Psoas muscle (tissue), 8 donors: ENCODE results near the gene FAAH. TPM values are rescaled to one million over a fixed set of nuclear protein-coding genes. Genes with fewer than 3 reads are reported as not detected.
A peak's percentile ranks its signal among the peaks of the same experiment; 100 is the strongest.

ENCODE experiments used
- ATAC-seq, 4 donors: fragments of 200-7000 bp; cut with Tn5 transposase; one replicate each; pipeline ENCODE4 v1.9.1; 2020; ENCODE audit warnings: moderate library complexity in 3 of 4, mild to moderate bottlenecking in 2 of 4
- DNase-seq, 2 donors: peaks; one replicate each; pipeline ENCODE4 v3.0.0-alpha.2; 2020
- H3K27ac ChIP-seq: fragments of 200-600 bp; one replicate; pipeline ENCODE4 v1.8.0; 2022
- H3K27me3 ChIP-seq, 3 donors: fragments of 200-600 bp in 1 of 3; one replicate each; pipeline versions ENCODE4 v1.6.1 to v1.8.0; 2013 to 2022; ENCODE audit warnings: low read length in 2 of 3, mild to moderate bottlenecking in 2 of 3, moderate library complexity in 1 of 3; ENCODE audit not compliant: insufficient read depth in 3 of 3
- H3K36me3 ChIP-seq, 2 donors: fragments of 200-600 bp in 1 of 2; one replicate each; pipeline versions ENCODE4 v1.6.1 to v1.8.0; 2013 to 2022; ENCODE audit warnings: low read depth in 1 of 2, mild to moderate bottlenecking in 1 of 2, moderate library complexity in 1 of 2; ENCODE audit not compliant: insufficient read depth in 1 of 2
- H3K4me1 ChIP-seq: fragments of 200-600 bp; one replicate; pipeline ENCODE4 v1.8.0; 2022
- H3K4me3 ChIP-seq: fragments of 200-600 bp; one replicate; pipeline ENCODE4 v1.8.0; 2022; ENCODE audit warnings: mild to moderate bottlenecking
- H3K9me3 ChIP-seq: fragments of 200-600 bp; one replicate; pipeline ENCODE4 v1.8.0; 2022
- WGBS, 3 donors: extraction: QIAGEN DNeasy Blood & Tissue Kit; methylation state at CpG; one replicate each; pipeline versions ENCODE4 v1.1.6 to v1.1.7; 2013; 5-methylcytosine and 5-hydroxymethylcytosine counted together
- intact Hi-C, 2 donors: fragments of 100-400 bp; cut with DNase I; formaldehyde crosslinking; loops; one replicate each; pipeline versions ENCODE4 v1.11.0 to v1.14.2; 2022
- polyA plus RNA-seq, 3 donors: library from polyadenylated mRNA; stranded (reverse); fragments of 200-250 nt; gene quantifications; one replicate each; pipeline ENCODE4 v1.2.3, GENCODE V29; 2013
- total RNA-seq, 4 donors: library from RNA; stranded (reverse); fragmentation: NEBNext Ultra II Directional in 2 of 4; extraction: Animal tissue kit (Norgen Biotek cat#: 25700) in 2 of 4; gene quantifications; one replicate each; pipeline versions ENCODE4 v1.2.1 to v1.2.4, GENCODE V29; 2021 to 2023
- TF ChIP-seq, protein P1 (sequence below): fragments of 200-600 bp; IDR thresholded peaks from one replicate; pipeline ENCODE4 v1.8.0; 2022; ENCODE audit warnings: antibody characterized with exemption
- donor health status: healthy with polysubstance abuse.
- donor health status: DM: no; HTN: no; CAD: no; lungs with moderate emphysema.
- donor health status: Bipolar disorder and iron deficiency.
- donor health status: healthy.
- donor health status: DM: yes; HTN: yes; CAD: no.
- donor health status: DM: no; HTN: no; CAD: no.
- donor health status: DM: no; HTN: no; CAD: no.
- donor health status: DM: yes; HTN: yes; CAD: no.

FAAH gene
- total and polyA plus RNA-seq, 7 donors = 1.6 to 11.0 (median 5.7) TPM

DNA sequence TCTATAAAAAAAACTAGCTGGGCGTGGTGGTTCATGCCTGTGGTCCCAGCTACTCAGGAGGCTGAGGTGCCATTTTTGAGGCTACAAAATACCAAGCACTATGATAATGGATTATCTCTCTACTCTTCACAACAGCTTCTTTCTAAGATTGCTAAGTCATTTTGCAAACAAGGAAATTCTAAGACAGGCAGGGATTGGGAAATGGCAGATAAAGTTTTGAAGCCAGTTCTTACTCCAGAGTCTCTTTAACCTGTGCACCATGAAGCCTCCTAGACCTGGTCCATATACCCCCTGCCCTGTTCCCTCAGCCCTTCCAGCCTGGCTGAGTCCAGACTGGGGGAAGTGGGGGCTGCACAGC is 56.0 kb downstream of the FAAH start:
- 96 to 100% (median 97%) methylated on average over 1 of the region's 1 CpG for WGBS, 3 donors
- TF ChIP-seq, protein P1, sequence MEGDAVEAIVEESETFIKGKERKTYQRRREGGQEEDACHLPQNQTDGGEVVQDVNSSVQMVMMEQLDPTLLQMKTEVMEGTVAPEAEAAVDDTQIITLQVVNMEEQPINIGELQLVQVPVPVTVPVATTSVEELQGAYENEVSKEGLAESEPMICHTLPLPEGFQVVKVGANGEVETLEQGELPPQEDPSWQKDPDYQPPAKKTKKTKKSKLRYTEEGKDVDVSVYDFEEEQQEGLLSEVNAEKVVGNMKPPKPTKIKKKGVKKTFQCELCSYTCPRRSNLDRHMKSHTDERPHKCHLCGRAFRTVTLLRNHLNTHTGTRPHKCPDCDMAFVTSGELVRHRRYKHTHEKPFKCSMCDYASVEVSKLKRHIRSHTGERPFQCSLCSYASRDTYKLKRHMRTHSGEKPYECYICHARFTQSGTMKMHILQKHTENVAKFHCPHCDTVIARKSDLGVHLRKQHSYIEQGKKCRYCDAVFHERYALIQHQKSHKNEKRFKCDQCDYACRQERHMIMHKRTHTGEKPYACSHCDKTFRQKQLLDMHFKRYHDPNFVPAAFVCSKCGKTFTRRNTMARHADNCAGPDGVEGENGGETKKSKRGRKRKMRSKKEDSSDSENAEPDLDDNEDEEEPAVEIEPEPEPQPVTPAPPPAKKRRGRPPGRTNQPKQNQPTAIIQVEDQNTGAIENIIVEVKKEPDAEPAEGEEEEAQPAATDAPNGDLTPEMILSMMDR = no peak
- Histone ChIP-seq H3K36me3 (no peaks in the 10 kb centered on the region), H3K4me3 (no peak overlapping the region), H3K27ac (no peak overlapping the region), H3K27me3 (peaks cover 0 to 50% (median 13%) of the 10 kb centered on the region in 3 donors), H3K9me3 (no peaks in the 10 kb centered on the region), H3K4me1 (no peaks in the 10 kb centered on the region)
- ATAC-seq (no peak), DNase-seq (peak in 1 of 2 donors; percentile 4)
- intact Hi-C loops = no loop called here

- ATAC-seq (no peak), DNase-seq (peak in 1 of 2 donors; percentile 20)
- Histone ChIP-seq H3K27ac (no peak overlapping the region), H3K36me3 (no peaks in the 10 kb centered on the region), H3K9me3 (no peaks in the 10 kb centered on the region), H3K4me3 (no peak overlapping the region), H3K4me1 (no peaks in the 10 kb centered on the region), H3K27me3 (peaks cover 0 to 46% (median 13%) of the 10 kb centered on the region in 3 donors)
- intact Hi-C loops = no loop called here
- WGBS, 3 donors = 69 to 75% (median 71%) methylated on average over 5 of the region's 5 CpGs
- TF ChIP-seq, protein P1 = no peak
These were observed 58.1 kb downstream of the FAAH start for GRCh38 chr1:46451948-46452930.

- Histone ChIP-seq H3K27me3 (peaks cover 0 to 39% (median 8%) of the 10 kb centered on the region in 3 donors), H3K36me3 (no peaks in the 10 kb centered on the region), H3K4me3 (no peak overlapping the region), H3K9me3 (no peaks in the 10 kb centered on the region), H3K27ac (no peak overlapping the region), H3K4me1 (no peaks in the 10 kb centered on the region)
- intact Hi-C loops = no loop called here
- TF ChIP-seq, protein P1 = no peak
- 55 to 67% (median 62%) methylated on average over 15 of the region's 15 CpGs for WGBS, 3 donors
- no peak for DNase-seq
- no peak for ATAC-seq
These were observed 58.8 kb downstream of the FAAH start for GRCh38 chr1:46452931-46453325.

- Histone ChIP-seq H3K27me3 (peaks cover 0 to 34% (median 7%) of the 10 kb centered on the region in 3 donors), H3K36me3 (no peaks in the 10 kb centered on the region)
- no peak for DNase-seq
These were observed 59.3 kb downstream of the FAAH start for GRCh38 chr1:46453449-46453848.

More at GRCh38 chr1:46453449-46453848, 59.3 kb downstream of the FAAH start:
- Histone ChIP-seq H3K27ac (no peak overlapping the region), H3K4me3 (no peak overlapping the region), H3K4me1 (no peaks in the 10 kb centered on the region), H3K9me3 (no peaks in the 10 kb centered on the region)
- intact Hi-C loops = no loop called here
- WGBS, 3 donors = 45 to 59% (median 59%) methylated on average over 4 of the region's 4 CpGs
- ATAC-seq = no peak
- TF ChIP-seq, protein P1 = no peak
